HepG2 (cell line): Measurements from ENCODE around the gene DNAJC18. TPM values are rescaled to one million over a fixed set of nuclear protein-coding genes. Genes with fewer than 3 reads are reported as not detected.

Experiments
- CENPT ChIP-seq: sonication (generic); formaldehyde crosslinking; IDR thresholded peaks from 2 replicates; pipeline ENCODE4 v1.8.0; 2022; ENCODE audit warnings: low read depth, mild to moderate bottlenecking, moderate library complexity, missing genetic modification reagents
- ELF4 ChIP-seq: sonication (generic); formaldehyde crosslinking; IDR thresholded peaks from 2 replicates; pipeline ENCODE4 v1.5.0; 2020; ENCODE audit warnings: missing genetic modification reagents, mild to moderate bottlenecking, moderate library complexity, borderline replicate concordance
- HMGA1 ChIP-seq: sonication (generic); formaldehyde crosslinking; conservative IDR thresholded peaks from 2 replicates; pipeline ENCODE4 v1.4.0; 2020; ENCODE audit warnings: missing genetic modification reagents
- IRF2 ChIP-seq: IDR thresholded peaks from 2 replicates; pipeline ENCODE4 v1.6.1; 2018; ENCODE audit warnings: missing genetic modification reagents, missing compliant biosample characterization
- KDM1A ChIP-seq: IDR thresholded peaks from 2 replicates; pipeline ENCODE4 v1.6.1; 2016; ENCODE audit warnings: missing compliant biosample characterization
- PLRG1 ChIP-seq: fragments of 450-650 bp; conservative IDR thresholded peaks from 2 replicates; pipeline ENCODE4 v1.6.1; 2016
- PTBP1 ChIP-seq: fragments of 200-400 bp; formaldehyde crosslinking; IDR thresholded peaks from 2 replicates; pipeline ENCODE4 v1.6.1; 2018; ENCODE audit warnings: low read length, low read depth; ENCODE audit not compliant: poor library complexity, severe bottlenecking
- SOX13 ChIP-seq, 3 experiments: fragments of 450-650 bp in 1 of 3; sonication (generic) in 1 of 3; formaldehyde crosslinking in 1 of 3; IDR thresholded peaks in 2 of 3; conservative IDR thresholded peaks in 1 of 3; 2 replicates each; pipeline versions ENCODE4 v1.5.0 to v1.6.1; 2016 to 2020; ENCODE audit warnings: antibody characterized with exemption in 1 of 3, mild to moderate bottlenecking in 1 of 3, missing compliant biosample characterization in 1 of 3, missing genetic modification reagents in 1 of 3, moderate library complexity in 1 of 3
- TBX2 ChIP-seq: sonication (generic); formaldehyde crosslinking; IDR thresholded peaks from 2 replicates; pipeline ENCODE4 v1.5.0; 2020; ENCODE audit warnings: missing genetic modification reagents, mild to moderate bottlenecking, borderline replicate concordance
- ZFP36L1 ChIP-seq: sonication (generic); formaldehyde crosslinking; IDR thresholded peaks from 2 replicates; pipeline ENCODE4 v1.8.0; 2022; ENCODE audit warnings: mild to moderate bottlenecking, missing genetic modification reagents, moderate library complexity
- ZNF329 ChIP-seq: sonication (generic); formaldehyde crosslinking; IDR thresholded peaks from 2 replicates; pipeline ENCODE4 v1.9.0; 2021; ENCODE audit warnings: low read depth, mild to moderate bottlenecking, missing genetic modification reagents
- ZNF383 ChIP-seq: sonication (generic); formaldehyde crosslinking; IDR thresholded peaks from 2 replicates; pipeline ENCODE4 v1.4.0; 2020; ENCODE audit warnings: missing genetic modification reagents, mild to moderate bottlenecking, borderline replicate concordance
- ZSCAN9 ChIP-seq: IDR thresholded peaks from 2 replicates; pipeline ENCODE4 v1.6.1; 2016; ENCODE audit warnings: borderline replicate concordance
- polyA plus RNA-seq, 8 experiments: library from polyadenylated mRNA; depleted of rRNA in 3 of 8; stranded (reverse) in 7 of 8; unstranded in 1 of 8; fragments of >200 nt; fragmentation: Illumina TruSeq in 4 of 8; extraction: Trizol in 4 of 8; gene quantifications; 2 replicates each; pipeline versions ENCODE4 v1.2.1 to v1.2.3, GENCODE V29; 2011 to 2016; ENCODE audit warnings: low read depth in 4 of 8, missing spikeins in 1 of 8, mixed read lengths in 1 of 8; ENCODE audit not compliant: insufficient read depth in 1 of 8
- total RNA-seq, 5 experiments: library from RNA; depleted of rRNA; stranded (reverse); fragments of >200 nt; fragmentation: Illumina TruSeq; extraction: Trizol; gene quantifications; 2 replicates each; pipeline ENCODE4 v1.2.3, GENCODE V29; 2016; ENCODE audit warnings: low read depth in 1 of 5
- TF ChIP-seq, protein P1 (sequence below): sonication (generic); formaldehyde crosslinking; IDR thresholded peaks from one replicate; pipeline ENCODE4 v1.5.1; 2020; ENCODE audit warnings: mild to moderate bottlenecking, missing genetic modification reagents; ENCODE audit errors: not compliant biosample characterization
- TF ChIP-seq, protein P2 (sequence below): sonication (generic); formaldehyde crosslinking; IDR thresholded peaks from 2 replicates; pipeline ENCODE4 v1.8.0; 2022; ENCODE audit warnings: missing genetic modification reagents, low read depth, mild to moderate bottlenecking, borderline replicate concordance
- TF ChIP-seq, protein P3 (sequence below): IDR thresholded peaks from 2 replicates; pipeline ENCODE4 v1.4.0; 2020; ENCODE audit warnings: mild to moderate bottlenecking, missing genetic modification reagents

Gene DNAJC18
- total and polyA plus RNA-seq, 2 of the 13 experiments (the other 11 are each of a cell fraction or from before 2014, with no cell fraction given) = 6.5 to 6.6 TPM

DNA sequence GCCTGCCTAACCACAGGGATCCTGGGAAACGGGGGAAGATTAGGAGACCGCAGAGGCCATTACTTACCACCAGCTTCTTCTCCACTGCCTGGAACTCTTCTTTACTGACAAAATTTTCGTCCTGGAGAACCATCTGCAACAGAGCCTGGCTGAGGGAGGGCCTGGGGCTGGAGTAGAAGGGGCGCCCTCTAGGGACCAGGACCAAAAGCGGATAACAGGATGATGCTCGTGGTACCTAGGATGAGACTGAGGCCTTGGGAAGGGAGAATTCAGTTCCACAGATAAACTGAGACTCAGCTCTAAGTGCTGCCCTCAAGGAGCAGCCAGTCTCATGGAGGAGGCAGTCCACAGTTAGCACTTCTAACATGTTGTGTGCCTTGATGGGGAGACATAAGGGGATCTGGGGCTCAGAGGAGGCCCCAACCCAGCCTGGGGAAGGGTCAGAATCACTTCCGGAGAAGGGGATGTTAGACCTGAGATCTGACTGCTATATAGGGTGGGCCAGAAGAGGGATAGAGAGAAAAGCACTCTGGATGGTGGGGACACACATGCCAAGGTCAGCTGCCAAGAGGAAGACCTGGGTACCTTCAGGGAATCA is 36.7 kb downstream of the DNAJC18 start (continued):
- TF ChIP-seq PLRG1 (no peak), ZSCAN9 (CRISPR knock-in tag) (no peak), PTBP1 (no peak), IRF2 (CRISPR knock-in tag) (0 out of 2 replicates have a peak, but pooled peaks have one; percentile 17), TBX2 (CRISPR knock-in tag) (0 out of 2 replicates have a peak, but pooled peaks have one; percentile 12), ZNF383 (CRISPR knock-in tag) (no peak), KDM1A (CRISPR knock-in tag) (peak; percentile 90), ELF4 (CRISPR knock-in tag) (0 out of 2 replicates have a peak, but pooled peaks have one; percentile 8), ZFP36L1 (CRISPR knock-in tag) (no peak), SOX13 (IDR thresholded peaks at IDR 0.05) (no peak), SOX13 (CRISPR knock-in tag; conservative IDR thresholded peaks at IDR 0.05 in 1 of 2, IDR thresholded peaks at IDR 0.05 in 1 of 2) (no peak), CENPT (no peak), HMGA1 (CRISPR knock-in tag) (no peak), ZNF329 (CRISPR knock-in tag) (no peak)
- TF ChIP-seq, protein P1, sequence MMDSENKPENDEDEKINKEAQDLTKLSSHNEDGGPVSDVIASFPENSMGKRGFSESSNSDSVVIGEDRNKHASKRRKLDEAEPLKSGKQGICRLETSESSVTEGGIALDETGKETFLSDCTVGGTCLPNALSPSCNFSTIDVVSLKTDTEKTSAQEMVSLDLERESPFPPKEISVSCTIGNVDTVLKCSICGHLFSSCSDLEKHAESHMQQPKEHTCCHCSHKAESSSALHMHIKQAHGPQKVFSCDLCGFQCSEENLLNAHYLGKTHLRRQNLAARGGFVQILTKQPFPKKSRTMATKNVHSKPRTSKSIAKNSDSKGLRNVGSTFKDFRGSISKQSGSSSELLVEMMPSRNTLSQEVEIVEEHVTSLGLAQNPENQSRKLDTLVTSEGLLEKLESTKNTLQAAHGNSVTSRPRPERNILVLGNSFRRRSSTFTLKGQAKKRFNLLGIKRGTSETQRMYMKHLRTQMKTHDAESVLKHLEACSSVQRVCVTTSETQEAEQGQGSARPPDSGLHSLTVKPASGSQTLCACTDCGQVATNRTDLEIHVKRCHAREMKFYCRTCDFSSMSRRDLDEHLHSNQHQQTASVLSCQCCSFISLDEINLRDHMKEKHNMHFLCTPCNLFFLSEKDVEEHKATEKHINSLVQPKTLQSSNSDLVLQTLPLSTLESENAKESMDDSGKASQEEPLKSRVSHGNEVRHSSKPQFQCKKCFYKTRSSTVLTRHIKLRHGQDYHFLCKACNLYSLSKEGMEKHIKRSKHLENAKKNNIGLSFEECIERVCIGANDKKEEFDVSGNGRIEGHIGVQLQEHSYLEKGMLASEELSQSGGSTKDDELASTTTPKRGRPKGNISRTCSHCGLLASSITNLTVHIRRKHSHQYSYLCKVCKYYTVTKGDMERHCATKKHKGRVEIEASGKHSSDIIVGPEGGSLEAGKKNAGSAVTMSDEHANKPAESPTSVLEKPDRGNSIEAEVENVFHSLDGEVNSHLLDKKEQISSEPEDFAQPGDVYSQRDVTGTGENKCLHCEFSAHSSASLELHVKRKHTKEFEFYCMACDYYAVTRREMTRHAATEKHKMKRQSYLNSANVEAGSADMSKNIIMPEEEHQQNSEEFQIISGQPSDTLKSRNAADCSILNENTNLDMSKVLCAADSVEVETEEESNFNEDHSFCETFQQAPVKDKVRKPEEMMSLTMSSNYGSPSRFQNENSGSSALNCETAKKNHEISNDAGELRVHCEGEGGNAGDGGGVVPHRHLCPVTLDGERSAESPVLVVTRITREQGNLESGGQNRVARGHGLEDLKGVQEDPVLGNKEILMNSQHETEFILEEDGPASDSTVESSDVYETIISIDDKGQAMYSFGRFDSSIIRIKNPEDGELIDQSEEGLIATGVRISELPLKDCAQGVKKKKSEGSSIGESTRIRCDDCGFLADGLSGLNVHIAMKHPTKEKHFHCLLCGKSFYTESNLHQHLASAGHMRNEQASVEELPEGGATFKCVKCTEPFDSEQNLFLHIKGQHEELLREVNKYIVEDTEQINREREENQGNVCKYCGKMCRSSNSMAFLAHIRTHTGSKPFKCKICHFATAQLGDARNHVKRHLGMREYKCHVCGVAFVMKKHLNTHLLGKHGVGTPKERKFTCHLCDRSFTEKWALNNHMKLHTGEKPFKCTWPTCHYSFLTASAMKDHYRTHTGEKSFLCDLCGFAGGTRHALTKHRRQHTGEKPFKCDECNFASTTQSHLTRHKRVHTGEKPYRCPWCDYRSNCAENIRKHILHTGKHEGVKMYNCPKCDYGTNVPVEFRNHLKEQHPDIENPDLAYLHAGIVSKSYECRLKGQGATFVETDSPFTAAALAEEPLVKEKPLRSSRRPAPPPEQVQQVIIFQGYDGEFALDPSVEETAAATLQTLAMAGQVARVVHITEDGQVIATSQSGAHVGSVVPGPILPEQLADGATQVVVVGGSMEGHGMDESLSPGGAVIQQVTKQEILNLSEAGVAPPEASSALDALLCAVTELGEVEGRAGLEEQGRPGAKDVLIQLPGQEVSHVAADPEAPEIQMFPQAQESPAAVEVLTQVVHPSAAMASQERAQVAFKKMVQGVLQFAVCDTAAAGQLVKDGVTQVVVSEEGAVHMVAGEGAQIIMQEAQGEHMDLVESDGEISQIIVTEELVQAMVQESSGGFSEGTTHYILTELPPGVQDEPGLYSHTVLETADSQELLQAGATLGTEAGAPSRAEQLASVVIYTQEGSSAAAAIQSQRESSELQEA (CRISPR knock-in tag) = no peak
- TF ChIP-seq, protein P2, sequence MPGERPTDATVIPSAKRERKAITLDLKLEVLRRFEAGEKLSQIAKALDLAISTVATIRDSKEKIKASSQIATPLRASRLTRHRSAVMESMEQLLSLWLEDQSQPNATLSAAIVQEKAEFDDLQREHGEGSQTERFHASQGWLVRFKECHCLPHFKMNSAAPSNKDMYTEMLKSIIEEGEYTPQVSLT = no peak
- TF ChIP-seq, protein P3, sequence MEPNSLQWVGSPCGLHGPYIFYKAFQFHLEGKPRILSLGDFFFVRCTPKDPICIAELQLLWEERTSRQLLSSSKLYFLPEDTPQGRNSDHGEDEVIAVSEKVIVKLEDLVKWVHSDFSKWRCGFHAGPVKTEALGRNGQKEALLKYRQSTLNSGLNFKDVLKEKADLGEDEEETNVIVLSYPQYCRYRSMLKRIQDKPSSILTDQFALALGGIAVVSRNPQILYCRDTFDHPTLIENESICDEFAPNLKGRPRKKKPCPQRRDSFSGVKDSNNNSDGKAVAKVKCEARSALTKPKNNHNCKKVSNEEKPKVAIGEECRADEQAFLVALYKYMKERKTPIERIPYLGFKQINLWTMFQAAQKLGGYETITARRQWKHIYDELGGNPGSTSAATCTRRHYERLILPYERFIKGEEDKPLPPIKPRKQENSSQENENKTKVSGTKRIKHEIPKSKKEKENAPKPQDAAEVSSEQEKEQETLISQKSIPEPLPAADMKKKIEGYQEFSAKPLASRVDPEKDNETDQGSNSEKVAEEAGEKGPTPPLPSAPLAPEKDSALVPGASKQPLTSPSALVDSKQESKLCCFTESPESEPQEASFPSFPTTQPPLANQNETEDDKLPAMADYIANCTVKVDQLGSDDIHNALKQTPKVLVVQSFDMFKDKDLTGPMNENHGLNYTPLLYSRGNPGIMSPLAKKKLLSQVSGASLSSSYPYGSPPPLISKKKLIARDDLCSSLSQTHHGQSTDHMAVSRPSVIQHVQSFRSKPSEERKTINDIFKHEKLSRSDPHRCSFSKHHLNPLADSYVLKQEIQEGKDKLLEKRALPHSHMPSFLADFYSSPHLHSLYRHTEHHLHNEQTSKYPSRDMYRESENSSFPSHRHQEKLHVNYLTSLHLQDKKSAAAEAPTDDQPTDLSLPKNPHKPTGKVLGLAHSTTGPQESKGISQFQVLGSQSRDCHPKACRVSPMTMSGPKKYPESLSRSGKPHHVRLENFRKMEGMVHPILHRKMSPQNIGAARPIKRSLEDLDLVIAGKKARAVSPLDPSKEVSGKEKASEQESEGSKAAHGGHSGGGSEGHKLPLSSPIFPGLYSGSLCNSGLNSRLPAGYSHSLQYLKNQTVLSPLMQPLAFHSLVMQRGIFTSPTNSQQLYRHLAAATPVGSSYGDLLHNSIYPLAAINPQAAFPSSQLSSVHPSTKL (CRISPR knock-in tag) = 0 out of 2 replicates have a peak, but pooled peaks have one; percentile 22
